Measurements from ENCODE around the gene COL11A1. TPM values are rescaled to one million over a fixed set of nuclear protein-coding genes. Genes with fewer than 3 reads are reported as not detected.
A peak's percentile ranks its signal among the peaks of the same experiment; 100 is the strongest.

The COL11A1 gene
- total RNA-seq (2021; ENCODE audit: unreplicated experiment) (0.05 TPM), Bru-seq, nascent RNA (percentile 3 among the genes with signal in this experiment), BruChase-seq, experiment 1, labeled RNA remaining after a 6-hour chase (percentile 2 among the genes with signal in this experiment), BruChase-seq, experiment 2, labeled RNA remaining after a 2-hour chase (percentile 1 among the genes with signal in this experiment)
- 0.01 TPM in 1 of 2 replicates, not detected in the other for polyA plus RNA-seq (2012)
- long read RNA-seq: 0 reads

- no peak for TF ChIP-seq EZH2phosphoT487 (IDR thresholded peaks at IDR 0.05; ENCODE audit: borderline replicate concordance)
- no peak for TF ChIP-seq SP1 (IDR thresholded peaks at IDR 0.05; ENCODE audit: low read depth)
- no peak for TF ChIP-seq EZH2 (IDR thresholded peaks at IDR 0.05)
- TF ChIP-seq, protein P1, sequence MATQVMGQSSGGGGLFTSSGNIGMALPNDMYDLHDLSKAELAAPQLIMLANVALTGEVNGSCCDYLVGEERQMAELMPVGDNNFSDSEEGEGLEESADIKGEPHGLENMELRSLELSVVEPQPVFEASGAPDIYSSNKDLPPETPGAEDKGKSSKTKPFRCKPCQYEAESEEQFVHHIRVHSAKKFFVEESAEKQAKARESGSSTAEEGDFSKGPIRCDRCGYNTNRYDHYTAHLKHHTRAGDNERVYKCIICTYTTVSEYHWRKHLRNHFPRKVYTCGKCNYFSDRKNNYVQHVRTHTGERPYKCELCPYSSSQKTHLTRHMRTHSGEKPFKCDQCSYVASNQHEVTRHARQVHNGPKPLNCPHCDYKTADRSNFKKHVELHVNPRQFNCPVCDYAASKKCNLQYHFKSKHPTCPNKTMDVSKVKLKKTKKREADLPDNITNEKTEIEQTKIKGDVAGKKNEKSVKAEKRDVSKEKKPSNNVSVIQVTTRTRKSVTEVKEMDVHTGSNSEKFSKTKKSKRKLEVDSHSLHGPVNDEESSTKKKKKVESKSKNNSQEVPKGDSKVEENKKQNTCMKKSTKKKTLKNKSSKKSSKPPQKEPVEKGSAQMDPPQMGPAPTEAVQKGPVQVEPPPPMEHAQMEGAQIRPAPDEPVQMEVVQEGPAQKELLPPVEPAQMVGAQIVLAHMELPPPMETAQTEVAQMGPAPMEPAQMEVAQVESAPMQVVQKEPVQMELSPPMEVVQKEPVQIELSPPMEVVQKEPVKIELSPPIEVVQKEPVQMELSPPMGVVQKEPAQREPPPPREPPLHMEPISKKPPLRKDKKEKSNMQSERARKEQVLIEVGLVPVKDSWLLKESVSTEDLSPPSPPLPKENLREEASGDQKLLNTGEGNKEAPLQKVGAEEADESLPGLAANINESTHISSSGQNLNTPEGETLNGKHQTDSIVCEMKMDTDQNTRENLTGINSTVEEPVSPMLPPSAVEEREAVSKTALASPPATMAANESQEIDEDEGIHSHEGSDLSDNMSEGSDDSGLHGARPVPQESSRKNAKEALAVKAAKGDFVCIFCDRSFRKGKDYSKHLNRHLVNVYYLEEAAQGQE (IDR thresholded peaks at IDR 0.05; ENCODE audit: low read depth): no peak
- TF ChIP-seq ZFX (IDR thresholded peaks at IDR 0.05): no peak
- TF ChIP-seq ELF1 (IDR thresholded peaks at IDR 0.05; ENCODE audit: borderline replicate concordance, low read depth): no peak
- intact Hi-C loops (cut with micrococcal nuclease): loop anchor here (5.0 kb wide), 1 partner anchor 354 kb away; no protein-coding TSS in a partner anchor
- Histone ChIP-seq H4K20me1 (ENCODE audit: insufficient read depth) (no peaks in the 10 kb centered on the region), H3K36me3 (ENCODE audit: control insufficient read depth in 1 of 2, insufficient read depth in 2 of 2, low read length in 2 of 2) (no peaks in the 10 kb centered on the region), H3K27ac (ENCODE audit: low read depth, low read length) (no peak within 1 kb of the TSS), H3K27me3 (ENCODE audit: insufficient read depth, low read length) (no peaks in the 10 kb centered on the region), H3K9ac (ENCODE audit: low read length) (no peak within 1 kb of the TSS), H3K4me3 (replicated peaks in 1 of 2; ENCODE audit: low read depth in 1 of 2, low read length in 2 of 2) (no peak within 1 kb of the TSS), H3K9me3 (ENCODE audit: control insufficient read depth in 1 of 2, insufficient read depth in 1 of 2, low read depth in 1 of 2, low read length in 2 of 2) (no peaks in the 10 kb centered on the region; a peak in 1 of 4 replicates), H3K4me2 (ENCODE audit: low read length) (no peak within 1 kb of the TSS), H3K79me2 (ENCODE audit: insufficient read depth, low read length) (no peaks in the 10 kb centered on the region), H3K4me1 (ENCODE audit: control insufficient read depth in 1 of 2, insufficient read depth in 2 of 2, low read length in 2 of 2) (no peaks in the 10 kb centered on the region), H3K9me2 (ENCODE audit: insufficient read depth) (no peaks in the 10 kb centered on the region; the same call in 1 of the 2 replicates), H2AFZ (ENCODE audit: low read depth, low read length, poor library complexity, severe bottlenecking) (no peak within 1 kb of the TSS)
- DNase-seq (ENCODE audit: low read depth, low spot score) (no peak), ATAC-seq (no peak)
- BruUV-seq (replicated peaks): no TSS peak
- POLR2A ChIA-PET: no interaction called here
- RAD21 ChIA-PET (ENCODE audit: low non-redundant PET in 1 of 2, low total read pairs in 2 of 2, uncharacterized antibody in 2 of 2, unreplicated experiment in 2 of 2): no interaction called here
- CTCF ChIA-PET: no interaction called here
Measured at GRCh38 chr1:103108376-103109150, at the start of gene COL11A1. Gene COL11A1 (minus strand): TSS chr1:103108522. CDS start chr1:103108178, 344 bp downstream.
